Activated CD4-positive, CD25-positive, alpha-beta regulatory T cell (primary cell): ENCODE data around the gene HOXC9.

Experiments
- DNase-seq, 4 experiments: peaks; one replicate each; lab custom pipeline; 2025; lab: John Stamatoyannopoulos, UW

Gene HOXC9

DNA sequence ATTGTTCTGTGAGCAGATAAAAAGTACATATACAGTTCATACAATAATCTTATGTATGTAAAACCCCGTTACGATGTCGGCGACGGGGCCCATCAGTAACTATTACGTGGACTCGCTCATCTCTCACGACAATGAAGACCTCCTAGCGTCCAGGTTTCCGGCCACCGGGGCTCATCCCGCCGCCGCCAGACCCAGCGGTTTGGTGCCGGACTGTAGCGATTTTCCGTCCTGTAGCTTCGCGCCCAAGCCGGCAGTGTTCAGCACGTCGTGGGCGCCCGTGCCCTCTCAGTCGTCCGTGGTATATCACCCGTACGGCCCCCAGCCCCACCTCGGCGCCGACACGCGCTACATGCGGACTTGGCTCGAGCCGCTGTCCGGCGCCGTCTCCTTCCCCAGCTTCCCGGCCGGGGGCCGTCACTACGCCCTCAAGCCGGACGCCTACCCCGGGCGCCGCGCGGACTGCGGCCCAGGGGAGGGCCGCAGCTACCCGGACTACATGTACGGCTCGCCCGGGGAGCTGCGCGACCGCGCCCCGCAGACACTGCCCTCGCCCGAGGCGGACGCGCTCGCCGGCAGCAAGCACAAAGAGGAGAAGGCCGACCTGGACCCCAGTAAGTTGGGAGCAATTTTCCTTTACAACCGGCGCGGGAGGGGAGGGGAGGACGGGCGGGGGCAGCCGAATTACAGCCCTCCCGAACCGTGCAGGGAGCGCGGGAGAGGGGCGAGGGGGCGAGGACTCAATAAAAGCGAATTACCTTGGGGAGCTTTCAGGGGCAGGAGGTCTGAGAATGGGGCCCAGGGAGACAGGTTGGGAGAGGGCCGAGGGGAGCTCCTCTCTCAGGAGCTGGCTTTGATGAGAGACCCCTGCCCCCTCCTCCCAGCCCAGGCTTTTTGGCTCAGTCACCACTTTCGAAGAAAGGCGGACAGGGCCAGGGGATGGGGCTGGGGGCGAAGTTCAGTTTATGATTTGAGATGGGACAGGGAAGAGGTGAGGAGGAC lies at the start of gene HOXC9:
Gene HOXC9, plus strand, starts transcription at position 46 of the 999 bp plus-strand sequence. Its CDS starts 28 bp downstream, at position 74.
- DNase-seq, result no peak

GRCh38 chr12:53950437-53950773 lies 49.6 kb upstream of the HOXC9 start:
- DNase-seq, result no peak

DNA sequence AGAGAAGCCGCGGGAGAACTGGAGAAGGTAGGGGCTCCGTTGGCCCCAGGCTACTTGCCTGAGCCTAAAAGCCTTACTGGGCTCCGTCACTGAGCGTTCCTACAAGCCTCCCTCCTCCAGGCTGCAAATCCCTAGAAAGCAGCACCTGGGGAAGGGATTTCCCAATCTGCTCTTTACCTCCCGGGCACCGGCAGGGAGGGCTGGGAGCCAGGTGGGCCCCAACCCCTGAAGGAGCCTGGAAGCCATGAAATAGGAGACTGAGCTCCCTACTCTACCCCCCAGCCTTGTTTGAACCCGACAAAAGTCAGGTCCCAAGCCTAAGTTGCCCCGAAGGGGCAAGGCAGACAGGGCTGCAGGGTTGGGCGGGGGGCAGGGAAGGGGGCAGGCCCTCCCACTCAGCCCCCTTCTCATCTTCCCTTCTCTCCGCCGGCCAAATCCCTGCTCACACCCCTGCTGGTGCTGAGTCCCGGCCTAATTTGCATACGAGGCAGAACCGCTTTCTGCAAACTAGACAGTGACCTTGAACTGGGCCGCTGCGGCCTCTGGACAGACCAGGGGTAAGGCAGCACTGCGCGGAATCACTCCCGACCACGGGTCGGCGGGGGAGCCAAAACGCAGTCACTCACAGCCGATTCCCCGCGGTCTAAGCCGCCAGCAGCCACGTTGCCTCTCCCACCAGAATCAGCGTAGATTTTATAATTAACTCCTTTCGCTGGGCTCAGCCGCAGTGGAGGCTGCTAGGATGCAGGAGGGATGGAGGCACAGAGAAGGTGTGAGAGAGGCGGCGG lies 49.0 kb upstream of the HOXC9 start:
- DNase-seq, result no peak

- no peak for DNase-seq
These were observed 48.2 kb upstream of the HOXC9 start for GRCh38 chr12:53951577-53952334.

- DNase-seq, result no peak
These were observed 47.6 kb upstream of the HOXC9 start for GRCh38 chr12:53952335-53952694.

DNA sequence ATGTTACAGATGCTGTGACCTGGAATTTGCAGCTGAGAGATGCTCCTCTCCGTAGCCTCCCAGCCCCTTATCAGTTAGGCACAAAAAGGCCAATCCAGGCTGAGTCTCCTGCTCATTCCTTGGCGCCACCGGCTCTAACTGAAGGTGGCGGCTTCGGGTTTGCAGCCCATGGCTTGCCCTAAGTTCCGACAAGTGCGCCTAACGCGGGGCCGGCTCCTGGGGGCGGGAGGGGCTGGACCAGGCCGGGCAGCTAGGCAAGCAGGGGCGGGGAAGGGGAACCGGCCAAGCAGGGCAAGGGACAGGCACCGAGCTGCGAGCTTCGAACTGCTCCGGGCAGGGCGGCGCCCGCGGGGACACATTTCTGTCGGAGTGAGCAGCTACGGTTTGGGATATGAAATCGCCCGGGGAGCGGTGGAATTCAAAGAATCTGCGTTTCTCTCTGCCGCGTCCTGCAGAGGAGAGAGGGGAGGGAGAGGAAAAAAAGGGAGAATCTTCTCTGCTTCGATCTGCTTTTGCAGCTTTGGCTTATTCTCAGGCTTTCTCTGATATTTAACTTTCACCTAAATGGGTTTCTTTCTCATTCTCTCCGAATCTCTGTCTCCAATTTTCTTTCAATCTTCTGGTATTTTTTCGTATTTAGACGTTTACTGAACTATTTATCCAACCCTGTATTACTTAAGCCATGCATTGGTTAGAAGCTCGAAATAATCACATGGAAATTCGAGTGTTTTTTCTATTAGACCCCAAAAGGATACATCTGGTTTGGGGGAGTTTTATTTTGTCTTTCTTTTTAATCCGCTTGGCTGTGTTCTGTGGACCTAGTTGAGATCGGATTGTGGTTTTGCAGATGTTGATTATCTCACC lies 46.9 kb upstream of the HOXC9 start:
- no peak for DNase-seq

DNA sequence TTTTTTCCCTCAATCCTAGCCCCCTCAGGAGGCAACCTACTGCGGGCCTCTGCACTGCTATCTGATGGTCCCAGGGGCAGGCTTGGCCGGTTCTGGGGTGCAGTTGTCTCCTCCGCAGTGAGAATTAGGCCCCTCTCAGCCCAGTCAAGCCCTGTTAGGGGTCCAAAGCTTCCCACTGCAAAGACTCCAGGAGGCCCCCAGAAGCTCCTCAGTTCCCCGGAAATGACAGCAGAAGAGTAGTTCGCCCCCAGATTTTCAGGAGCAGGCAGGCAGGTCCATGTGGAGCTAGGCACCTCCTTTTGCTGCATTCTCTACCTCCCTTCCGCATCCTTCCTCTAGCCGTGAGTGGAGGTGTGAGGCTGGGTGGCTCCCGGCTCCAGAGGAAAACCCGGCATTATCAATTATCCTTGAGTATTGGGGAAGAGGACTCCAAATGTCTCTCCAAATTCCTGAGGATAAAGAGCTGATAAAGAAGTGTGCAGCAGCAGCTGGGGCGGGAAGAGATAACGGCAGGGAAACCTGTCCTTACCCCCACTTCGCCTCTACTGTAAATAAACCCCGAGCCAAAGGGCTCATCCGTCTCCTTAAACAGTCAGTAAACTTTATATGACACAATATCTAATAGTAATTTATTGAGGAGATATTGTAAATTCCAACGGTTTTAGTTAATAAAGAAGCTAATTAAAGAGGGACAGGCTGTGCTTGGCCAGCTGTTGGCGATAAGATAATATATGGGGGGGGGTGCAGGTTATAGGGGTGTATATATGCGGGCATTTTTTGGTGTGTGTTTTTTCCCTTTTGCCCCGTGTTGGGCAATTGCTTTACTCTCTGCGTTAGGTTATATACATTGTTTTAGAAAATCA lies 45.9 kb upstream of the HOXC9 start:
- DNase-seq, result no peak

DNA sequence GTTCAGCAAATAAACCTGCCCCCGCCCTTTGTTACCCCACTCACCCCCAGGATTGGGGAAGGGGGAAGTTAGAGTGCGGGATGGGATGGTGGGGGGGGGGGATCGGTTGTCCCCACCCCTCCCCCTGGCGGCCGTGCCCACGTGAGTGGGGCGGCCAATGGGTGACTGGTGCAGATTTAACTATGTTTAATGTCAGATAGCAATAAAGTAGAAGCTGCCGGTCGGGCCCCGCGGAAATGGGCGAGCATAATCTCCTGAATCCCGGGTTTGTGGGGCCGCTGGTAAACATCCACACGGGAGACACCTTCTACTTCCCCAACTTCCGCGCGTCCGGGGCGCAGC lies 45.3 kb upstream of the HOXC9 start, which contains the start of gene HOXC12:
Gene HOXC12, plus strand, starts transcription at position 210 of the 342 bp plus-strand sequence. Its CDS starts 27 bp downstream, at position 237.
- DNase-seq, result no peak

- no peak for DNase-seq
These were observed 44.8 kb upstream of the HOXC9 start for GRCh38 chr12:53955036-53955775.

DNA sequence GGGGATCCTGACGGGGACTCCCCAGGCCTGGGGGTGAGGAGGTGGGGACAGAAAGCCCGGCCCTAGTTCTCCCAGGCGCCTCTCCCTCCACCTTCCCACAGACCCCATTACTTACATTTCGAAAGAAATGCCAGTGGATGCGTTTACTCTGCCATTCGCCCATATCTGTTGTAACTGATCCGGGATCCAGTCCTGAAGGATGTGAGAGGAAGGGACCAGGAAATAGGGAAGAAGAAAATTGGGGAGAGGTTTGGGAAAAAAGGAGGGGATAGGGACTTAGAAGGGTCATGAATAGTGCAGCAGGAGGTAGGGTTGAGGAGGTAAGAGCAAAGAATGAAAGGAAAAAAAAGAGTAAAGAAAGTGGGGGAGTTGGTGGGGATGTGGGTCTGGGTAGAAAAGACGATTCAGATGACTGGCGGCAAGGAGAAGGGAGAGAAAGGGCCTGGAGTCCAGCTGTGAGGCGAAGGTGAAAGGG lies 44.1 kb upstream of the HOXC9 start:
- DNase-seq, result no peak

GRCh38 chr12:53956251-53956887 lies 43.6 kb upstream of the HOXC9 start:
- DNase-seq, result no peak

DNA sequence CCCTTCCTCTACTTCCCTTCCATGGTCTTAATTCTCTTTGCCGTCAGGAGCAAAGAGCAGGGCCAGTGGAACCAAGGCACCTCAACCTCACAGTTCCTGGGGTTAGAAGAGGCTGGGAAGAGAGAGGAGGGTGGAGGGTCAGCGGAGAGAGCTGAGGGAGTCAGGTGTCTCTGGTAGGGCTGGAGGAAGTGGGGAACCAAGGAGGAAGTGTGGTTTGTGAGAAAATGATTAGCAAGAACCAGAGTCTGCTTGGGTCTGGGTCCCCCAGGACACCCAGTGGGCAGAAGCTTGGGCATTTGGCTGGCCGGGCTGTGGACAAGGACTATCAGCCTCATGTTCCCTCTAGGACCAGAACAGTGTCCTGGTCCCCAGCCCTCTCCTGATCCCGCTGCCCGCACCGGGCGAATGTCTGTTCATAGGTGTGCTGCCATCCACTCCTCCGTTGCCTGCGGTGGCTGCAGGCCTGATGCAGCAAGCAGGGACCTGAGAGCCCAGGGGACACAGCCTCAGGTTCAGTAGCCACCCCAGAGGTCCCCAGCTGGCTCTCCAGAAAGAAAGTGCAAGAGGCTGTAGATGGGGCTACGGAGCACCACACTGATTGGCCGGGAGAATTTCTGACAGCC lies 42.9 kb upstream of the HOXC9 start:
- DNase-seq, result no peak

DNA sequence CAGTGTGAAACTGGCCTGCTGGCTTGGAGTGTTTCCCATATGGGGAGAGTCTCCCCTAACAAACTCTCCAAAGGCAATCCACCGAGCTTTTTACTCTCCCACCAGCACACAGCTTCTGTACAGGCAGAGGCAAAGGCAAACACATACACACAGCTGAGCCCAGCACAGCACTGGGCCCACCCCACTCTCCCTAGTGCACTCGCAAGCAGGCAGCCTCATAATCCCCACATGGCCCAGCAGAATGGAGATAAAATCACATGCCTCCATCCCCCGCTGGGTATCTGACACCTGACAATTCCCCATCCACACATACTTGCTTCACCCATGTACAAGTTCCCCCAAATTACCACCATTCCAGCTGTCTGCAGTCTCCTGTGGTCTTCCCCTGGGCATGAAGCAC lies 41.8 kb upstream of the HOXC9 start:
- no peak for DNase-seq

- no peak for DNase-seq
These were observed 40.6 kb upstream of the HOXC9 start for GRCh38 chr12:53959314-53959713.

GRCh38 chr12:53960187-53961024 lies 39.6 kb upstream of the HOXC9 start:
- DNase-seq, result no peak

- DNase-seq, result no peak
These were observed 38.8 kb upstream of the HOXC9 start for GRCh38 chr12:53961025-53961761.

DNA sequence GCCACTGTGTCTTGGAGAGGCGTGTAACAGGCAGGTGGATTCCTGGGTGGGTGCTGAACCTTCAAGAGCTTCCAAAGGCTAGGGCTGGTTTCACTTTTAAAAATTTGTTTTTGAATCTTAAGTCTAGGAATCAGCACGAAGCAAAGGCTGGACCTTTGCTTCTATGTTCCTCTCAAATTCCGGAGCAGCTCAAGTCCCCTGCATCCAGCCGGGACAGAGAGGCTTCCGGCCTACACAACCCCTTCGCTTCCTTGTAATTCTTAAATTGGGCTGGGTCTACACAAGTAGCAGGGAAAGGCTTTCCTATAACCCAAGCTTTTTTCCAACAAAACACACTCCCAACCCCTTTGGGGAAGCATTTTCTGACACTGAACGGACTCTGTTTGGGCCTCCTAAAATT lies 37.0 kb upstream of the HOXC9 start:
- no peak for DNase-seq
